Neural progenitor cell (in vitro differentiated cells): ENCODE results near the gene SKOR1. TPM values are rescaled to one million over a fixed set of nuclear protein-coding genes. Genes with fewer than 3 reads are reported as not detected.

Experiments
- DNase-seq: peaks from one replicate; pipeline ENCODE4 v3.0.0-alpha.2; 2016; ENCODE audit warnings: low spot score
- H2AFZ ChIP-seq: fragments of 200-600 bp; sonication (generic); replicated peaks from 2 replicates; pipeline ENCODE4 v1.6.1; 2016; ENCODE audit warnings: antibody characterized with exemption
- H3F3A ChIP-seq: fragments of 200-600 bp; sonication (generic); 2 replicates; pipeline ENCODE4 v1.6.1; 2016; ENCODE audit warnings: antibody characterized with exemption, low read depth
- H3K27ac ChIP-seq: fragments of 200-600 bp; sonication (generic); 2 replicates; pipeline ENCODE4 v1.5.1; 2016; ENCODE audit warnings: mild to moderate bottlenecking
- H3K27me3 ChIP-seq: fragments of 200-600 bp; sonication (generic); 2 replicates; pipeline ENCODE4 v1.6.1; 2016; ENCODE audit warnings: mild to moderate bottlenecking, moderate library complexity
- H3K36me3 ChIP-seq: fragments of 200-600 bp; sonication (generic); 2 replicates; pipeline ENCODE4 v1.5.1; 2016
- H3K4me1 ChIP-seq: fragments of 200-600 bp; sonication (generic); 2 replicates; pipeline ENCODE4 v1.6.1; 2016; ENCODE audit warnings: mixed run types
- H3K4me2 ChIP-seq: fragments of 200-600 bp; sonication (generic); 2 replicates; pipeline ENCODE4 v1.6.1; 2016
- H3K4me3 ChIP-seq: fragments of 200-600 bp; sonication (generic); 2 replicates; pipeline ENCODE4 v1.5.1; 2016
- H3K79me2 ChIP-seq: fragments of 200-600 bp; sonication (generic); 2 replicates; pipeline ENCODE4 v1.6.1; 2016; ENCODE audit warnings: low read depth
- H3K9ac ChIP-seq: fragments of 200-600 bp; sonication (generic); 2 replicates; pipeline ENCODE4 v1.6.1; 2016
- H3K9me3 ChIP-seq: fragments of 200-600 bp; sonication (generic); 2 replicates; pipeline ENCODE4 v1.5.1; 2016; ENCODE audit warnings: low read depth
- H4K20me1 ChIP-seq: fragments of 200-600 bp; sonication (generic); 2 replicates; pipeline ENCODE4 v1.6.1; 2016; ENCODE audit warnings: low read depth
- H3K27ac Mint-ChIP-seq: 3 replicates; pipeline ENCODE4 v1.8.0; 2021; ENCODE audit warnings: mixed read lengths
- H3K27me3 Mint-ChIP-seq: 2 replicates; pipeline ENCODE4 v1.8.0; 2022; ENCODE audit warnings: low read depth, mild to moderate bottlenecking, inconsistent platforms, moderate library complexity, mixed read lengths; ENCODE audit not compliant: insufficient read depth
- H3K36me3 Mint-ChIP-seq: 3 replicates; pipeline ENCODE4 v1.8.0; 2021; ENCODE audit warnings: mixed read lengths
- H3K4me1 Mint-ChIP-seq: 3 replicates; pipeline ENCODE4 v1.8.0; 2021; ENCODE audit warnings: mixed read lengths
- H3K4me3 Mint-ChIP-seq: 3 replicates; pipeline ENCODE4 v1.8.0; 2021; ENCODE audit warnings: mild to moderate bottlenecking, moderate library complexity, mixed read lengths
- H3K9me3 Mint-ChIP-seq: 3 replicates; pipeline ENCODE4 v1.8.0; 2020; ENCODE audit warnings: mixed read lengths
- CTCF ChIP-seq: fragments of 200-600 bp; sonication (generic); IDR thresholded peaks from 2 replicates; pipeline ENCODE4 v1.5.1; 2017; ENCODE audit warnings: antibody characterized with exemption, mild to moderate bottlenecking
- EZH2 ChIP-seq: fragments of 200-600 bp; sonication (generic); IDR thresholded peaks from 2 replicates; pipeline ENCODE4 v1.6.1; 2017; ENCODE audit warnings: antibody characterized with exemption, mild to moderate bottlenecking, moderate library complexity
- EZH2phosphoT487 ChIP-seq: fragments of 200-600 bp; sonication (generic); IDR thresholded peaks from 2 replicates; pipeline ENCODE4 v1.6.1; 2017; ENCODE audit warnings: antibody characterized with exemption
- total RNA-seq: library from RNA; depleted of rRNA; stranded (reverse); fragments of >200 nt; gene quantifications from 2 replicates; pipeline ENCODE4 v1.2.3, GENCODE V29; 2015; ENCODE audit warnings: low replicate concordance

The SKOR1 gene
- total RNA-seq, 1 donor from 2014 or later = 0.51 TPM

GRCh38 chr15:67833710-67834511 lies 8.6 kb downstream of the SKOR1 start:
- Mint-ChIP-seq H3K4me1 (peaks cover 40% of the 10 kb centered on the region), H3K27ac (no peak overlapping the region), H3K27me3 (peaks cover 79% of the 10 kb centered on the region), H3K9me3 (peaks cover 4% of the 10 kb centered on the region), H3K36me3 (no peaks in the 10 kb centered on the region), H3K4me3 (peak overlapping the region; percentile 79)
- Histone ChIP-seq H4K20me1 (peaks cover 18% of the 10 kb centered on the region), H3K36me3 (no peaks in the 10 kb centered on the region), H3K27ac (no peak overlapping the region), H3K9me3 (no peaks in the 10 kb centered on the region), H3K4me1 (peaks cover 51% of the 10 kb centered on the region), H3K4me2 (peak overlapping the region; percentile 82), H3F3A (peaks cover 70% of the 10 kb centered on the region), H3K27me3 (peaks cover 99% of the 10 kb centered on the region), H2AFZ (no peak overlapping the region), H3K9ac (no peak overlapping the region), H3K4me3 (peak overlapping the region; percentile 56), H3K79me2 (no peaks in the 10 kb centered on the region)
- TF ChIP-seq EZH2 (peak; percentile 53), EZH2phosphoT487 (peak; percentile 83), CTCF (peak; percentile 71)
- peak; percentile 90 for DNase-seq

DNA sequence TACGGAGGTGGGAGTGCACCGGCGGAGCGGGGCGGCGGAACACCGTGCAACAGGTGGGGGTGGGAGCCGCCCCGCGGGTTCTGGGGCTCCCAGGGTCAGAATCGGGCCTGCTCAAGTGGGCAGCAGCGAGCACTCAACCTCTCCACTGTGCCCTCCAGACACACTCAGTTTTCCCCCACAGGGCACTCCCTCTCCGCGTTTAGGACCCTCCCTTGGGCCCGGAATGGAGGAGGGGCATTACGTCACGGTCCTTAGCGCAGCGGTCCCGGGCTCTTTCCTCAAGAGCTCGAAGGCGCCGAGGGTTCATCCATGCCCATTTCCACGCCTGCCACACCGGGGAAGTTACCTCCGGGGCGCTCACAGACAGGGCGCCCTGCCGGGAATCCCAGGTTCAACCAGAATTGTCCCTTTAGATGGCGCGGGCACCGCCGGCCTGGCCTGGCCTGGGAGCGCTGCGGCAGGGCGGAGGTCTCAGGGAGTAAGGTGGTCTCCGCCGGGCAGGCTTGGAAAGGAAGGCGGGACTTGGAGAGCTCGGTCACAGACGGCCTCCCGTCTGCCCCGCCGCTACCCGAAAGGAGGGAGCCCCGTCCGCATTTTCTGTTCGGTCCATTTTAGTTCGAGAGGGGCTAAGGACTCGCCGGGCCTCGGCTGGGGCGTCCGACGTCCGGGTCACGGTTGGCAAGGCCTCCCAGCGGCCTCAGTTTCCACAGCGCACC lies 9.4 kb downstream of the SKOR1 start:
- Histone ChIP-seq H3K36me3 (no peaks in the 10 kb centered on the region), H3K9me3 (no peaks in the 10 kb centered on the region), H3K9ac (no peak overlapping the region), H3K27me3 (peaks cover 98% of the 10 kb centered on the region), H4K20me1 (peaks cover 12% of the 10 kb centered on the region), H3K4me2 (peak overlapping the region; percentile 82), H3F3A (peaks cover 79% of the 10 kb centered on the region), H3K27ac (no peak overlapping the region), H2AFZ (peak overlapping the region; percentile 91), H3K4me1 (peaks cover 50% of the 10 kb centered on the region), H3K79me2 (no peaks in the 10 kb centered on the region), H3K4me3 (peak overlapping the region; percentile 56)
- TF ChIP-seq CTCF (no peak), EZH2phosphoT487 (no peak), EZH2 (no peak)
- DNase-seq = peak; percentile 72
- Mint-ChIP-seq H3K36me3 (no peaks in the 10 kb centered on the region), H3K27ac (no peak overlapping the region), H3K9me3 (peaks cover 4% of the 10 kb centered on the region), H3K4me3 (peak overlapping the region; percentile 79), H3K4me1 (peaks cover 38% of the 10 kb centered on the region), H3K27me3 (peaks cover 80% of the 10 kb centered on the region)

- Mint-ChIP-seq H3K4me1 (peaks cover 34% of the 10 kb centered on the region), H3K27ac (no peak overlapping the region), H3K9me3 (peaks cover 7% of the 10 kb centered on the region), H3K4me3 (peak overlapping the region; percentile 79), H3K36me3 (no peaks in the 10 kb centered on the region), H3K27me3 (peaks cover 77% of the 10 kb centered on the region)
- peak overlapping the region; percentile 91 for H2AFZ ChIP-seq
- peaks cover 45% of the 10 kb centered on the region for H3K4me1 ChIP-seq
- H3K4me2 ChIP-seq = peak overlapping the region; percentile 82
- TF ChIP-seq CTCF (no peak), EZH2 (peak; percentile 98), EZH2phosphoT487 (peak; percentile 97)
- no peaks in the 10 kb centered on the region for H3K79me2 ChIP-seq
- no peaks in the 10 kb centered on the region for H3K36me3 ChIP-seq
- no peak overlapping the region for H3K27ac ChIP-seq
- H3K9me3 ChIP-seq = no peaks in the 10 kb centered on the region
- H3K9ac ChIP-seq = no peak overlapping the region
- peaks cover 75% of the 10 kb centered on the region for H3F3A ChIP-seq
- peaks cover 7% of the 10 kb centered on the region for H4K20me1 ChIP-seq
- peak overlapping the region; percentile 56 for H3K4me3 ChIP-seq
- peaks cover 90% of the 10 kb centered on the region for H3K27me3 ChIP-seq
- peak; percentile 72 for DNase-seq
These were observed 10.2 kb downstream of the SKOR1 start for GRCh38 chr15:67835297-67836133.
